GM21528 (cell line): Measurements from ENCODE around the gene AHNAK.
"Not testable (repeated sequence)": the region's sequence is repeated elsewhere in the genome, so short reads cannot be mapped to it uniquely, and the experiment has no call there.

Source experiments
- ATAC-seq: cut with Tn5 transposase; IDR thresholded peaks from one replicate; pipeline ENCODE4 v1.9.1; 2021; ENCODE audit warnings: mild to moderate bottlenecking, moderate library complexity; ENCODE audit not compliant: unreplicated experiment, low FRiP score

AHNAK gene

DNA sequence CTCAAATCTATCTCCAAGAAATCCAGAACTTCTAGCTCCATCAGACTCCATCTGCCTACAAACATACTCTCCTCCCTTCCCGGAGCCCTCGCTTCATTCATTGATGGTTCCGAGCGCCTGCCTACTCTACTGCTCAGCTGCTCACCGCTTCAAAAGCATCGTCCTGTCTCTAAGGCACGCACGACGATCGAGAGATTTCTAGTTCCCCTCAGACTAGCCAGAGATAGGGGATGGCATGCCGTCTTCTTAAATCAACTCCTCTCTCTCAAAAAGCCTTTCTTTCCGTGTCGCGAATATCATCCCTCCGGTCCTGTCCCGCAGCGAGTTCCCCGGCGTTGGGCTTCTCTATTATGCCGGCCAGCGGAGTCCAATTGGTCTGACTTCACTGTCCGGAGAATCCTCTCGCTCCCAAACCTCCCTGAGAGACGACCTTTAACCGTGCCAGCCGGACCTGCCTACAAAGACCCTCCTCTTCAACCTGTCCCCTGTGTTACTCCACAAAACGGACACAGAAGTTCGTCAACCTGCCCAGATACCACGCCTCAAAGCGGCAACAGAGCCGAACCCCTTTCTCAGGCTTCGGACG lies 26.5 kb upstream of the AHNAK start:
- ATAC-seq, result no peak

- ATAC-seq, result no peak
Observed at GRCh38 chr11:62572431-62572830, 25.8 kb upstream of the AHNAK start.

- not testable (repeated sequence) for ATAC-seq
Observed at GRCh38 chr11:62571493-62571892, 24.9 kb upstream of the AHNAK start.

- ATAC-seq, result not testable (repeated sequence)
Observed at GRCh38 chr11:62570903-62571302, 24.3 kb upstream of the AHNAK start.

DNA sequence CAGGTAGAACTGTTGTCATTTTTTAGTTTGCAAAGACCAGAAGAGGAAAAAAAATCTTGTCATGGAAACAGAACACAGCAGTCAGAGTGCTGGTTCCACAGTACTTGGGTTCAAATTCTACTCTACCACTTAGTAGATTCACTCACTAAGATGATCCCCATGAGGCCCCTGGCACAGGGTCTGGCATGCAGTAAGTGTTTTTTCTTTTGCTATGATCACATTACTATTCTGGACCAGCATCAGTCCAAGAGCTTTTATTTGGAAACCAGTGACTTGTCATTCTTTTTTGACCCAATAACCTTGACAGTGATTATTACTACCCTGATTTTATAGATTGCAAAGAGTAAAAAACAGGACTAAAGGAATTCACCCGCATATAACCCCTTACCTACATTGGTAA lies 23.0 kb upstream of the AHNAK start:
- no peak for ATAC-seq

DNA sequence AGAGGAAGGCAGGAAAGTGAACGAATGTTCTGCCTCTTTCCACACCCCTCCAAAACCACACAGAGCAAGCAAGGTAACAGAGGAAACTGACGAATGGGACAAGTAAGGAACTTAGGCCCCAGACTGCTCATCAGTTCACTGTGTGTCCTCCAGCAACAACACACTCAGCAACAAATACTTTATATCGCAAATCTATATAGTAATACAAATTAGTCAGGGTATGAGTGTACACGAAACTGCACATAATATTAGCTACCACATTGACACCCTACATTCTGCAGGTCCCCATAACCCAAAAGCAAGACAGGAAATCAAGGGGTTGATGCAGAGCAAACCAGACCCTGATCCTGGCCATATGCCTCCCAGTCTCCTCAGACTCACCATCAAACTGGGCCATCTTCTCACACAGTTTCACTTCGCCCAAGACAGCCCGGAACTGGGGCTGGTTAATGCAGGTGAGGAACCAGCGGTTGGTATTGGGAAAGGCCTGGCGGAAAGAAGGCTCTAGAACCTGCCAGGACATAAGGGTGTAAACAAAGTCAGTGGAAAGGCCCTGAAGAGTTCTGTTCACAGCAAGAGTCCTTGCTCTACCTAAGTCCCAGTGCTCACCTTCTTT lies 20.5 kb upstream of the AHNAK start:
- no peak for ATAC-seq

DNA sequence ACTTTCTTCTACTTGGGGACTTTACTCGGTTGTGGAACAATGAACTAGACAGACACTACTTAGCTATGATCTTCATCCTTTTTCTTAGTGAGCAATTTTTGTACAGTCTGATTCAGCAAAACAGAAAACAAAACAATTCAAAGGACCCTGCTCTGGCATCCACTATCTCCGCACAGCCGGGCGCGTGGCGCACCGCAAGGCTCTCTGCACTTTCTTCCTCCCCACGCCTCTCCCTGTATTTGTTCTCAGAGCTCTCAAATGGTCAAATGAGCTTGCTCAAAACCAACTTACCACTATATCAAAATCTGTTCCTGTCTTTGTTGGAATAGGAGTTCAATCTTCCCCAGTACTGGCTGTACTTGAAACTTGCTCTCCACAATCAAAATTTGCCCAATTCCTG lies 19.6 kb upstream of the AHNAK start:
- no peak for ATAC-seq

- ATAC-seq, result no peak
Observed at GRCh38 chr11:62565100-62565802, 18.6 kb upstream of the AHNAK start.

GRCh38 chr11:62561677-62562230 lies 15.1 kb upstream of the AHNAK start:
- ATAC-seq, result not testable (repeated sequence)

GRCh38 chr11:62560566-62561103 lies 14.0 kb upstream of the AHNAK start:
- ATAC-seq, result no peak

DNA sequence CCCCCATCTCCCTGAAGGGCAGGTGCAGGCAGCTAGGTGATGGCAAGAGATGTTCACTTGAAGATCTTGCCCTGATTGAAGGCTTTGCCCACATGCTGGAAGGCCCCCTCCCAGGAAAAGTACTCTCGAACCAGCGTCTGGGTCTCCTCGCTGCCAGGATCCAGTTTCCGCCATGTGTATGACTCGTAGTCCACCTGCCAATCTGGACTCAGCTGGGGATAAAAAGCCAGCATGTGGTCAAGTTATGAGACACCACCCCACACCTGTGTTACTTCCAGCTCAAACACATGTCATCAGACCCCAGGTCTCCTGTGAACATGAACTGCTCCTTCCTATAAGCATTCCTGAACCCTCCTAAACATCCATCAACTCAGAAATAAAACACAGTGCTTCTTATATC lies 13.0 kb upstream of the AHNAK start:
- not testable (repeated sequence) for ATAC-seq

- no peak for ATAC-seq
Observed at GRCh38 chr11:62559204-62559603, 12.6 kb upstream of the AHNAK start.

DNA sequence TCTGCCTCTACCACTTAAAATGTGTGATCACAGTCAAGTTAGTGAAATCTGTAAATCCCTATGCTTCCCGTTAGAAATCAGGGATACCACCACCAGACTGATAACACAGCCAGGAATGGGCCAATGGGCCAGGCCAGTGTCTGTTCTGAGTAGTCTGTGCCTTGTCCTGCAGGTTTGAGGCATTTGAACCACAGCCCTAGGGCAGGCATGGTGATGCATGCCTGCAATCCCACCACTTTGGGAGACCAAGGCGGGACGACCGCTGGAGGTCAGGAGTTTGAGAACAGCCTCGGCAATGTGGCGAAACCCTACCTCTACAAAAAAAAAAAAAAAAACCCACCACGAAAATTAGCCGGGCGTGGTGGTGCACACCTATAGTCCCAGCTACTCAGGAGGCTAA lies 12.1 kb upstream of the AHNAK start:
- no peak for ATAC-seq

DNA sequence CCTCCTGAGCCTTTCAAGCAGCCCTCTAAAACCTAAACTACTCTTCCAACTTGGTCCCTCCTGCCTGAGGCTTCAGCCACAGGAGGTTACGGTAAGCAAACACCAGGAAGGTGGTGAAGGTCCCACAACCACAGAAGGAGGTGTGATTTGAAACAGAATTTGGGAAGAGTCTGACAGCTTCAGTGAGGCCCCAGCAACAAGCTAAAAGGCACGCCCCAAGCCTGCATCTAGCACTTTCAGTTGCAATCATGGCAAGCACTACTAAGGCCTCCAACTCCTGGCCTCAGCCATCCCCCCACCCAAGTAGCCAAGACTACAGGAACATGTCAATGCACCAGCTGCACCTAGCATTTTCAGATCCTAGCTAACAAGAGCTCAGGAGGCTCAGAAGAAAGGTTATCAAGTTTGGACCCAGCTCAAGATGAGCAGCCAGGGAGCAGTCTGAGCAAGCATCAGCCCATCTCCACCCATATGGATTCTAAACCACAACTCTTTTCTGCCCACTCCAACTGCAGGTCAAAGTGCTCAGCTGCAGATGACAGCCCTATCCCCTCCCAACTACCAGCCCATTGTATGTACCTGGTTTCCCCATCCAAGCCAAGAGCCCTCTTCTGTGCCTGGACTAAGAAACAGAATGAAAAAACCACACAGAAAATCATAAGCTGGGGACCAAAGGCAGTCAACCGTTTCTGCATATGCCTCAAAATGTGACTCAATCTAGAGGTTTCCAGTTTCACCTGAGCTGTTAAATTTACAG lies 10.4 kb upstream of the AHNAK start:
- peak; percentile 26 for ATAC-seq

GRCh38 chr11:62556108-62556874 lies 9.7 kb upstream of the AHNAK start:
- ATAC-seq, result peak; percentile 37

DNA sequence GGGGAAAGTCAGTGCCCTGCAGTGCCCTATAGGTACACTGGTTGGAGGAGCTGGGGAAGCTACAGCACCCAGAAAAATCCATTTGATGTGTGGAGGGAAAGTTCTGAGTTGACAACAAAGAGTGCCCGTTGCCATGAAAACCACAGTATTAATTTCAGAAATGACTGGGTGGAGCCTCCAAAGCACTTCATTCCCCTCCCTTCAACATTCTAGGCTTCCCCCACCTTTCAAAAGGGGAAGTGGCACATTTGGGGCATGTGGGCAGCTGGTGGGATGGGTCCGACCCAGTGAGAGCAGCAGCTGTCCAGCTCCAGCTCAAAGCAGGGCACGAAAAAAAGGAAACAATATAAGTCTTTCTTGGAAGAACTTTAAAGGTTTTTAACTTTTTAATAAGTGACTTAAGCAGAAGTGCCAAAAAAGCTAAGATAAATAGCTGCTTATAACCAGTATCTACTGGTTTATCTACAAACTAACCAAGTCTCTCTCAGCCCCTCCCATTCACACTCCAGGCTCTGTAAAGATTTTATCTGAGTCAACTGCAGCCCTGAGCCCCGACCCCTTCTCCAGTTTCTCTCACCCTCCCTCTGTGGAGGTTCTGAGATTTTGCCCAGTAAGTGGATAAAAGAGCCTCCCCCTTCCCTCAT lies 9.0 kb upstream of the AHNAK start:
- ATAC-seq, result no peak

DNA sequence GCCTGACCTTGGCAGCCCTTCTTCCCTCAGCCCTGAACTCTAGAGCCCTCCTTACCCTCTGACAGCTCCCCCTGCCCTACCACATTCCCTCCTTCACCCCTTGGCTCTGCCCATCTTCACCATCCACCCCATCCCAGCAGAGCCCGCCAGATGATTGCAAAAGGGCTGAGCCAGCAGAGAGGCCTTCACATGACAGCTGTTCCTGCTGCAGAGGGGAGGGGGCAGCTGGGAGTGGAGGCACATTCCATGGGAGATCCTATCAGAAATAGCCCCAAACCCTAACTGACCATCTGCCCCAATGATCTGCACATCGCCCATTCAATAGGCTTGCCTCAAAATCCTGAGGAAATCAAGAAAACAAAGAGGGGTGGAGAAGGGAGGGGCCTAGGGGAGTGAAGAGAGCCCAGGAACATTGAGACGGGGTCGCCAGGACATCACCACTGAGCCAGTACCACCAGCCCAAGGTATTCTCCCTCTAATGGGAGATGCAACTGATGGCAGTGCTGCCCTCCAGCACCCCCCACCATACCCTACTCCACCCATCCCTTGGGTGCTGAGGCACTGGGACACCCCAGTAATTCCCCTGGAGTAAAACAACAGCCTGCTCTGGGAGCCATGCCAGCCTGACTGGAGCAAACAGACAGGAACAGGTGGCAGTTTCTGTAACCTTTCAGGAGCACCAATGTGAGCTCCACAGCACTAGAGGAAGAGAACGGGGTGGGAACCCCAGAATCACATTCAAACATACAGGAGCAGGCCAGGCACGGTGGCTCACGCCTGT lies 8.0 kb upstream of the AHNAK start:
- no peak for ATAC-seq

GRCh38 chr11:62553839-62554361 lies 7.3 kb upstream of the AHNAK start:
- ATAC-seq, result no peak
